Suppressor macrophage treated with lipopolysaccharide for 1 hour (primary cell): Measurements from ENCODE around the gene HORMAD1.
A peak's percentile ranks its signal among the peaks of the same experiment; 100 is the strongest.
"Not testable (repeated sequence)": the region's sequence is repeated elsewhere in the genome, so short reads cannot be mapped to it uniquely, and the experiment has no call there.

ENCODE experiments used
- DNase-seq, 3 donors: peaks; one replicate each; pipeline ENCODE4 v3.0.0-alpha.2; 2020 to 2022

The HORMAD1 gene

GRCh38 chr1:150720703-150721102 is at the start of gene HORMAD1:
Gene HORMAD1 (minus strand): TSS chr1:150720895. CDS start chr1:150719505, 1,390 bp downstream.
- DNase-seq, result no peak

- DNase-seq, result not testable (repeated sequence)
These were observed 47.0 kb upstream of the HORMAD1 start for GRCh38 chr1:150767704-150768103.

DNA sequence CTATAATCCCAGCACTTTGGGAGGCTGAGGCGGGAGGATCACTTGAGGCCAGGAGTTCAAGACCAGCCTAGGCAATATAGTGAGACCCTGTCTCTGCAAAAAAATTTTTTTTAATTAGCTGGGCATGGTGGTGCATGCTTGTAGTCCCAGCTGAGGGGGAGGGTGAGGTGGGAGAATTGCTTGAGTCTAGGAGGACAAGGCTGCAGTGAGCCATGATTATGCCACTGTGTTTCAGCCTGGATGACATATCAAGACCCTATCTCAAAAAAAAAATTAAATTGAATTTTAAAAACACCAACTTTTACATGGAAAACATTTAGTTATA is 45.2 kb upstream of the HORMAD1 start:
- not testable (repeated sequence) for DNase-seq

- peak; percentile 79 to 99 (median 96) for DNase-seq
These were observed 44.7 kb upstream of the HORMAD1 start, which contains the start of gene CTSS for GRCh38 chr1:150765296-150765976. Gene CTSS (minus strand): TSS chr1:150765778. CDS start chr1:150764763, 1,015 bp downstream.

GRCh38 chr1:150764617-150765101 is 44.0 kb upstream of the HORMAD1 start:
- peak; percentile 83 to 96 (median 95) for DNase-seq

- peak in 1 of 3 donors; percentile 13 for DNase-seq
These were observed 42.3 kb upstream of the HORMAD1 start for GRCh38 chr1:150763018-150763417.

DNA sequence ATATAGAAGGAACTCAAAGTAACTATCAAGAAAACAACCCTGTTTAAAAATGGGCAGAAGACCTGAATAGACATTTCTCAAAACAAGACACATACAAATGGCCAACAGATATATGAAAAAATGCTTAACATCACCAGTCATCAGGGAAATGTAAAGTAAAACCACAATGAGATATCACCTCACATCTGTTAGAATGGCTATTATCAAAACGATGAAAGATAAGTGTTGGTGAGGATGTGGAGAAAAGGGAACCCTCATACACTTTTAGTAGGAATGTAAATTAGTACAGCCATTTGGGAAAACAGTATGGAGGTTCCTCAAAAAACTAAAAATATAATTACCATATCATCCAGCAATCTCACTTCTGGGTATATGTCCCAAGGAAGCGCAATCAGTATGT is 41.9 kb upstream of the HORMAD1 start:
- no peak for DNase-seq

DNA sequence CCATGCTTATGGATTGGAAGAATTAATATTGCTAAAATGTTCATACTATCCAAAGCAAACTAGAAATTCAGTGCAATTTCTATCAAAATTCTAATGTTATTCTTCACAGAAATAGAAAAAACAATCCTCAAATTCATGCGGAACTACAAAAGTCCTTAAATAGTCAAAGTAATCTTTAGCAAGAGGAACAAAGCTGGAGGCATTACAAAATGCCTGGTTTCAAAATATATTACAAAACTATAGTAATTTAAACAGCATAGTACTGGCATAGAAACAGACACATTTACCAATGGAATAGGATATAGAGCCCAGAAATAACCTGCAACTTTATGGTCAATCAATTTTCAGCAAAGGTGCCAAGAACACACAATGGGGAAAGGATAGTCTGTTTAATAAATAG is 41.1 kb upstream of the HORMAD1 start:
- DNase-seq, result peak; percentile 45 to 85 (median 79)

DNA sequence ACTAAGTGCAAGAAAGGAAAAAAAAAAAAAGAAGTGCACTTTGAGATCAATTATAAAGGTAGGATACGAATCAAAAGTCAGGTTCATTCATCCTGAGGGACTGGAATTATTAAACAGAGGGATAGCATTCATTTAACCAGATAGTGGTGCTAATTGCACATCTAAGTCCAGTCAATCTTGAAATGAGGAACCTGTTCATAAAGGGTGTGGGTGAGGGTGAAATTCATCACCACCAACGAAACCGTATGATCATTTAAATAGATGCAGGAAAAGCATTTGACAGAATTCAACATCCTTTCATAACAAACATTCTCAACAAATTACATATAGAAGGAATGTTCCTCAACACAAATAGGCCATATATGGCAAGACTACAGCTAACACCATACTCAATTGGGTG is 39.3 kb upstream of the HORMAD1 start:
- DNase-seq, result peak; percentile 56 to 78 (median 77)

GRCh38 chr1:150753416-150753815 is 32.7 kb upstream of the HORMAD1 start:
- no peak for DNase-seq

DNA sequence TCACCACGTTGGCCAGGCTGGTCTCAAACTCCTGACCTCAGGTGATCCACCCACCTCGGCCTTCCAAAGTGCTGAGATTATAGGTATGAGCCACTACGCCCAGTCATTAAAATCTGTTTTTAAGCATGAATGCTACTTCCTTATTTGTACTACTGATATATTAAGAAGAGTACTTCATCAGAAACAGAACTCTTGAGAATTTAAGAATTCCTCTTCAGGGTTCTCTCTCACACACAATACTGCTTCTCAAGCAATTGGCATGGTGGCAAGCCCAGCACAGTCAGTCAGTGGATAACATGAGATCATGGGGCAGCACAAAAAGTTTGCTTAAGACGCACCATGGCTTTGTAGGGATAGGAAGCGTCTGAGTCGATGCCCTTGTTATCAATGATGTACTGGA is 30.7 kb upstream of the HORMAD1 start:
- no peak for DNase-seq

DNA sequence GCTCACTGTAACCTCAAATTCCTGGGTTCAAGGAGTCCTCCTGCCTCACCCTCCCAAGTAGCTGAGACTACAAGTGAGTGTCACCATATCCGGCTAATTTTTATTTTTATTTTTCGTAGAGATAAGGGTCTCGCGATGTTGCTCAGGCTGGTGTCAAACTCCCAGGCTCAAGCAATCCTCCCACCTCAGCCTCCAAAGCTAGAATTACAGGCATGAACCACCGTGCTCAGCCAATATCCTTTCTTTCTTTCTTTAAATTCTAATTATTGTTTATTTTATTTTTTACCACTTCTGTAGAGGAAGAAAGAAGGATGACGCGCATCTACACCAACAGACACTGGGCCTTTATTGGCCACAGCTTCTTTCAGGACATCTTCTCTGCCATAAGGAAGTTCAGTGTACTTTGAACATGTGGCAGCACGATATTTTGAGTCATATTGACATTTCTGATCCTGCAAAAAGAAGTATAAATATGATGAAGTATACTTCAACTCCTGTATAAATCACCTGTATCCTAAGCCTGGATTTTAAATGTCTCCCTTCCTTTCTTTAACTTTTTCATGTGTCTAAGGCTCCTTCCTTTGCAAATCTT is 29.1 kb upstream of the HORMAD1 start:
- DNase-seq, result no peak

DNA sequence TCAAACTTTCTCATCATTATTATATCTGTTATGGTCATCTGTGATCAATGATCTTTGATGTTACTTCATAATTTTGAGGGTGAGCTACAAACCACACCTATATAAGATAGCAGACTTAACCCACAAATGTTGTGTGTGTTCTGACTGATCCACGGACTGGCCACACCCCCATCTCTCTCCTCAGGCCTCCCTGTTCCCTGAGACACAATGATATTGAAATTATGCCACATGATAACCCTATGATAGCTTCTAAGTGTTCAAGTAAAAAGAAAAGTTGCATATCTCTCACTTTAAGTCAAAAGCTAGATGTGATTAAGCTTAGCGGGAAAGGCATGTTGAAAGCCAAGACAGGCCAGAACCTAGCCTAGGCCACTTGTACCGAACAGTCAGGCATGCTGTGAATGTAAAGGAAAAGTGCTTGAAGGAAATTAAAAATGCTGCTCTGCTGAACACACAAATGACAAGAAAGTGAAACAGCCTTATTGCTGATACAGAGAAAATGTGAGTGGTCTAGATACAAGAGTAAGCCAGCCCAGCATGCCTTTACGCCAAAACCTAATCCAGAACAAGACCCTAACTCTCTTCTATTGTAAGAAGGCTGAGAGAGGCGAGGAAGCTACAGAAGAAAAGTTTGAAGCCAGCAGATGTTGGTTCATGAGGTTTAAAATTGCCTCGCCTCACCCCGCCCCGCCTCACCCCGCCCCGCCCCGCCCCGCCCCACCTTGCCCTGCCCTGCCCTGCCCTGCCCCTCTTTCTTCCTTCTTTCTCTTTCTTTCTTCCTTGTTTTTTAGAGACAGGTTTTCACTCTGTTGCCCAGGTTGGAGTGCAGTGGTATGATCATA is 28.4 kb upstream of the HORMAD1 start:
- no peak for DNase-seq

GRCh38 chr1:150730130-150730721 is 9.5 kb upstream of the HORMAD1 start:
- DNase-seq, result no peak

DNA sequence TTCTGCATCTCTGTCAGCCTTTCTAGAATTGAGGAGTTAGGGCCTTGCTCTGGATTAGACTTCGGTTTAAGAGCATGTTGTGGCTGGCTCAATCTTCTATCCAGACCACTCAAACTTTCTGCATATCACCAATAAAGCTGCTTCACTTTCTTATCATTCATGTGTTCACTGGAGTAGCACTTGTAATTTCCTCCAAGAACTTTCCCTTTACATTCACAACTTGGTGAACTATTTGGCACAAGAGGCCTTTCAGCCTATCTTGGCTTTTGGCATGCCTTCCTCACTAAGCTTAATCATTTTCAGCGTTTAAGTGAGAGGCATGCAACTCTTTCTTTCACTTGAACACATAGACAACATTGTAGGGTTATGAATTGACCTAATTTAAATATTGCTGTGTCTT is 3.6 kb upstream of the HORMAD1 start:
- DNase-seq, result no peak

GRCh38 chr1:150720098-150720497 is 597 bp downstream of the HORMAD1 start:
- DNase-seq, result no peak

DNA sequence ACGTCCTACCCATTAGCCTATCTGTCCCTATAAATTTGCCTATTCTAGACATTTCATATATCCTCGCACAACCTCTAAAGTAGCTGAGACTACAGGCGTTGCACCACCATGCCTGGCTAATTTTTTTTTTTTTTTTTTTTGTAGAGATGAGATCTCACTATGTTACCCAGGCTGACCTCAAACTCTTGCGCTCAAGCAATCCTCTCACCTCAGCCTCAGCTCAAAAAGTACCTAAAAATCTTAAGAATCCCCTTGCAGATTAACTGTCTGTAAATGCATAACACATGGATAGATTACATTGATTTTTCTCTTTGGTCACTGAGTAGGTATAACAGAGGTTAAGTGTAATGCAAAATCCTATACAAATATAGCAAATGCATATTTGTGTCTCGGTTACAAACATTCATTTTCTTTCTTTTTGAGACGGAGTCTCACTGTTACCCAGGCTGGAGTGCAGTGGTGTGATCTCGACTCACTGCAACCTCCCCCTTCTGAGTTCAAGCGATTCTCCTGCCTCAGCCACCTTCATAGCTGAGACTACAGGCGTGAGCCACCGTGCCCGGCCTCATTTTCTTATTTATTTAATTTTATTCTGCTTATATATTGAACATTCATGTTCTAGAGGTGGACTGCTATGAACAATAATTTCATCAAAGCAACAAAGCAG is 2.3 kb downstream of the HORMAD1 start:
- DNase-seq, result no peak

DNA sequence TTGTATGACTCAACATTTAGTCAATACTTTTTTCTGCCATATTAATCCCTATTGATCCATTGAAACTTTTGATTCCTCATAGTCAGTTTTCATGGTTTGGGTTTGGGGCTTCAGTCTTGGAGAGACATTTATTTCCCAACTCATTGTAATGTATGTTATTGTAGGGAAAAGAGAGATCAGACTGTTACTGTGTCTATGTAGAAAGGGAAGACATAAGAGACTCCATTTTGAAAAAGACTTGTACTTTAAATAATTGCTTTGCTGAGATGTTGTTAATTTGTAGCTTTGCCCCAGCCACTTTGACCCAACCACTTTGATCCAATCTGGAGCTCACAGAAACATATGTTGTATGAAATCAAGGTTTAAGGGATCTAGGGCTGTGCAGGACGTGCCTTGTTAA is 11.7 kb downstream of the HORMAD1 start:
- not testable (repeated sequence) for DNase-seq

DNA sequence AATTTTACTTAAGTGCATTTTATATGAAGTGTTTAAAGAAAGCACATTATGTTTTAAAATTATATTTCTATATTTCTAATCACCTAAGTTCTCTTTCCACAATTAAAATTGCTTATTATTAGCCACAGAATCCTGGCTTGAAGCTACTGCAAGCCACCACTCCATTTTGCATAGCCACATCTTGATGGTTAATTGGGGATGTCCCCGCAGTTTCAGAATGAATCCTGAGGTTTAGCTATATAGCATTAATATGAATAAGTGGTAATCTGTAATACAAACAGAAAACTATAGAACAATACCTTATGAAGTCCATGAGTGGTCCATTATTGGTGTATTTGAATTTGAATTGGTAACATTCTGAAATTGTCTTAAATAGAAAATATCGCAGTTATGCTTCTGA is 12.1 kb downstream of the HORMAD1 start:
- DNase-seq, result no peak

DNA sequence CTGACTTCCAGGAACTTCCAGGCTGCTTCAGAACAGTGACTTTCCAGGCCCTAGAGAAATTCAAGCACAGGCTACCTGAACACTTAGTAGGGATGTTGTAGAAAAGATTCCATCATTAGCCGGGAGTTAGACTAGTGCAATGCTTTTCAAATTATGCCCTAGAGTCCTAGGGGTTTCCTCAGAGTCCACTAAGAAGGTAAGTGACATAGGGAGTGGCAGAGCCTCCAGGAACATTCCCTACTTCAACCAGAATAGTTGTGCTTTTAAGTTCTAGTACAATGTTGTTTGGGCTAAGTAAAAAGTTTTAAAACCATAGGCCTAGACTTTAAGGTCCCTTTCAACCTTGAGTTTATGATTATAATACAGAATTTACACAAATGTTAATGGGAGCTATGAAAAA is 14.6 kb downstream of the HORMAD1 start:
- DNase-seq, result no peak

GRCh38 chr1:150703427-150703826 is 17.3 kb downstream of the HORMAD1 start:
- DNase-seq, result no peak
